Adrenal gland (tissue), 12 donors: ENCODE results near the gene TRPM5. TPM values are rescaled to one million over a fixed set of nuclear protein-coding genes. Genes with fewer than 3 reads are reported as not detected.
A peak's percentile ranks its signal among the peaks of the same experiment; 100 is the strongest.

Source experiments
- DNase-seq, 7 donors: peaks; one replicate each; pipeline ENCODE4 v3.0.0-alpha.2; 2019 to 2020
- H3K27ac ChIP-seq, 5 donors: fragments of 200-600 bp; sonication (generic) in 4 of 5; 1 replicate in 3 of 5; 2 replicates in 2 of 5; pipeline versions ENCODE4 v1.5.1 to v1.8.0; 2016 to 2020; ENCODE audit warnings: mild to moderate bottlenecking in 1 of 5
- H3K27me3 ChIP-seq: fragments of 200-600 bp; 2 replicates; pipeline ENCODE4 v1.8.0; 2021
- H3K36me3 ChIP-seq, 2 donors: fragments of 200-600 bp; replicated peaks in 1 of 2; 1 replicate in 1 of 2; 2 replicates in 1 of 2; pipeline versions ENCODE4 v1.5.1 to v1.8.0; 2018 to 2022
- H3K4me1 ChIP-seq, 2 donors: fragments of 200-600 bp; replicated peaks in 1 of 2; 1 replicate in 1 of 2; 2 replicates in 1 of 2; pipeline versions ENCODE4 v1.5.1 to v1.8.0; 2018 to 2021
- H3K4me3 ChIP-seq, 4 donors: fragments of 200-600 bp; sonication (generic) in 3 of 4; one replicate each; pipeline ENCODE4 v1.5.1; 2016 to 2018
- H3K9me3 ChIP-seq, 3 donors: fragments of 200-600 bp; sonication (generic) in 1 of 3; replicated peaks in 1 of 3; 1 replicate in 2 of 3; 2 replicates in 1 of 3; pipeline versions ENCODE4 v1.5.1 to v1.8.0; 2016 to 2021
- POLR2A ChIP-seq, 2 donors: fragments of 450-650 bp; IDR thresholded peaks; one replicate each; pipeline ENCODE4 v1.6.1; 2017; ENCODE audit warnings: antibody characterized with exemption in 2 of 2, mild to moderate bottlenecking in 2 of 2, moderate library complexity in 1 of 2
- WGBS, 4 donors: extraction: QIAGEN DNeasy Blood & Tissue Kit in 2 of 4; methylation state at CpG; one replicate each; pipeline versions ENCODE4 v1.1.5 to v1.1.7; 2013 to 2017; 5-methylcytosine and 5-hydroxymethylcytosine counted together
- intact Hi-C, 2 donors: fragments of 100-400 bp; cut with DNase I; formaldehyde crosslinking; loops; one replicate each; pipeline versions ENCODE4 v1.14.1 to v1.15.0; 2022 to 2023
- polyA plus RNA-seq, 3 donors: library from polyadenylated mRNA; stranded (reverse); fragments of 200-250 nt in 2 of 3; fragments of 350-450 nt in 1 of 3; fragmentation: Illumina TruSeq in 1 of 3; extraction: RNeasy Lipid Tissue Mini Kit (QIAGEN cat#74804) in 1 of 3; gene quantifications; one replicate each; pipeline ENCODE4 v1.2.3, GENCODE V29; 2013 to 2014
- total RNA-seq, 9 donors: library from RNA; depleted of rRNA in 4 of 9; stranded (reverse); fragments of >200 nt in 4 of 9; fragments of 120-200 nt in 1 of 9; fragmentation: NEBNext Ultra II Directional in 1 of 9; extraction: Animal tissue kit (Norgen Biotek cat#: 25700) in 1 of 9; gene quantifications; one replicate each; pipeline versions ENCODE4 v1.1.0 to v1.2.4, GENCODE V29; 2013 to 2023
- TF ChIP-seq, protein P1 (sequence below), 6 experiments: fragments of 450-650 bp in 4 of 6; fragments of 200-600 bp in 2 of 6; sonication (generic) in 1 of 6; IDR thresholded peaks; 1 replicate in 5 of 6; 2 replicates in 1 of 6; pipeline versions ENCODE4 v1.5.1 to v1.8.0; 2016 to 2021; ENCODE audit warnings: antibody characterized with exemption in 6 of 6, mild to moderate bottlenecking in 2 of 6, moderate library complexity in 1 of 6
- donor health status: healthy with polysubstance abuse.
- donor health status: Bipolar disorder and iron deficiency.
- donor health status: DM: yes; HTN: yes; CAD: no.
- donor health status: DM: no; HTN: no; CAD: no.
- donor health status: DM: no; HTN: no; CAD: no.
- donor health status: DM: yes; HTN: yes; CAD: no.

Gene TRPM5
- total and polyA plus RNA-seq, 12 donors = 0.11 to 7.4 (median 0.97) TPM; not detected in 1

DNA sequence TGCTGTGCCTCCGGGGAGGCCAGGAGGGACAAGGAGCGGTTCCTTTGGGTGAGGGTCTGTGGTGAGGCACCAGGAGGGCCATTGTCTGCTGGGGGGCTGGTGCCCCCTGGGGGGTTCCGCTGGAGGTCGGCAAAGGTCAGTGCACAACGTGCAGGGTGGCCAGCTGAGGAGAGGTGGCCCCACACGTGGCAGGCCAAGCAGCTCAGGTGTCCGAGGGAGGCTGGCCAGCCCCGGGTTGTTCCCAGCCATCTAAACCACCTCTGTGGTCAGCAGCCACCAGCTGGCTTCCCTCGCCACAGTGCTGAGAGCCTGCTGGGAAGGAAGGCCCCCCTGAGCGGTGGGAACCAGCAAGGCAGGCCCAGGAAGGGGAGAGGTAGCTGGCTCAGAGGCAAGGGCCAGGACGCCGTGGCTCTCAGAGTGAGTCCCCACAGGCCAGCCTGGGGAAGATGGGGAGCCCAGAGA is 39.5 kb downstream of the TRPM5 start:
- H3K27ac ChIP-seq = no peak overlapping the region
- peaks cover 11 to 12% of the 10 kb centered on the region in 2 donors for H3K4me1 ChIP-seq
- H3K4me3 ChIP-seq = no peak overlapping the region
- intact Hi-C loops = no loop called here
- H3K27me3 ChIP-seq = peaks cover 6% of the 10 kb centered on the region
- peaks cover 0 to 21% of the 10 kb centered on the region in 2 donors for H3K36me3 ChIP-seq
- WGBS, 4 donors = 58 to 65% (median 61%) methylated on average over 1 to 12 of the region's 12 CpGs
- no peaks in the 10 kb centered on the region for H3K9me3 ChIP-seq
- TF ChIP-seq, protein P1, sequence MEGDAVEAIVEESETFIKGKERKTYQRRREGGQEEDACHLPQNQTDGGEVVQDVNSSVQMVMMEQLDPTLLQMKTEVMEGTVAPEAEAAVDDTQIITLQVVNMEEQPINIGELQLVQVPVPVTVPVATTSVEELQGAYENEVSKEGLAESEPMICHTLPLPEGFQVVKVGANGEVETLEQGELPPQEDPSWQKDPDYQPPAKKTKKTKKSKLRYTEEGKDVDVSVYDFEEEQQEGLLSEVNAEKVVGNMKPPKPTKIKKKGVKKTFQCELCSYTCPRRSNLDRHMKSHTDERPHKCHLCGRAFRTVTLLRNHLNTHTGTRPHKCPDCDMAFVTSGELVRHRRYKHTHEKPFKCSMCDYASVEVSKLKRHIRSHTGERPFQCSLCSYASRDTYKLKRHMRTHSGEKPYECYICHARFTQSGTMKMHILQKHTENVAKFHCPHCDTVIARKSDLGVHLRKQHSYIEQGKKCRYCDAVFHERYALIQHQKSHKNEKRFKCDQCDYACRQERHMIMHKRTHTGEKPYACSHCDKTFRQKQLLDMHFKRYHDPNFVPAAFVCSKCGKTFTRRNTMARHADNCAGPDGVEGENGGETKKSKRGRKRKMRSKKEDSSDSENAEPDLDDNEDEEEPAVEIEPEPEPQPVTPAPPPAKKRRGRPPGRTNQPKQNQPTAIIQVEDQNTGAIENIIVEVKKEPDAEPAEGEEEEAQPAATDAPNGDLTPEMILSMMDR (IDR thresholded peaks at IDR 0.05) = no peak
- no peak for TF ChIP-seq POLR2A (IDR thresholded peaks at IDR 0.05)
- no peak for DNase-seq

DNA sequence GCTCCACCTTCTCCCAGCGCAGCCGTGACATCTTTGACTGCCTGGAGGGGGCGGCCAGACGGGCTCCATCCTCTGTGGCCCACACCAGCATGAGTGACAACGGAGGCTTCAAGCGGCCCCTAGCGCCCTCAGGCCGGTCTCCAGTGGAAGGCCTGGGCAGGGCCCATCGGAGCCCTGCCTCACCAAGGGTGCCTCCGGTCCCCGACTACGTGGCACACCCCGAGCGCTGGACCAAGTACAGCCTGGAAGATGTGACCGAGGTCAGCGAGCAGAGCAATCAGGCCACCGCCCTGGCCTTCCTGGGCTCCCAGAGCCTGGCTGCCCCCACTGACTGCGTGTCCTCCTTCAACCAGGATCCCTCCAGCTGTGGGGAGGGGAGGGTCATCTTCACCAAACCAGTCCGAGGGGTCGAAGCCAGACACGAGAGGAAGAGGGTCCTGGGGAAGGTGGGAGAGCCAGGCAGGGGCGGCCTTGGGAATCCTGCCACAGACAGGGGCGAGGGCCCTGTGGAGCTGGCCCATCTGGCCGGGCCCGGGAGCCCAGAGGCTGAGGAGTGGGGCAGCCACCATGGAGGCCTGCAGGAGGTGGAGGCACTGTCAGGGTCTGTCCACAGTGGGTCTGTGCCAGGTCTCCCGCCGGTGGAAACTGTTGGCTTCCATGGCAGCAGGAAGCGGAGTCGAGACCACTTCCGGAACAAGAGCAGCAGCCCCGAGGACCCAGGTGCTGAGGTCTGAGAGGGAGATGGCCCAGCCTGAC is 41.2 kb downstream of the TRPM5 start:
- H3K4me3 ChIP-seq = no peak overlapping the region
- no peak for DNase-seq
- peaks cover 19 to 22% of the 10 kb centered on the region in 2 donors for H3K4me1 ChIP-seq
- peaks cover 0 to 28% of the 10 kb centered on the region in 2 donors for H3K36me3 ChIP-seq
- H3K9me3 ChIP-seq = no peaks in the 10 kb centered on the region
- intact Hi-C loops = no loop called here
- 82 to 86% (median 84%) methylated on average over 15 to 31 of the region's 31 CpGs for WGBS, 4 donors
- no peak for TF ChIP-seq POLR2A (IDR thresholded peaks at IDR 0.05)
- TF ChIP-seq, protein P1 (IDR thresholded peaks at IDR 0.05) = no peak
- H3K27ac ChIP-seq = no peak overlapping the region
- no peaks in the 10 kb centered on the region for H3K27me3 ChIP-seq

DNA sequence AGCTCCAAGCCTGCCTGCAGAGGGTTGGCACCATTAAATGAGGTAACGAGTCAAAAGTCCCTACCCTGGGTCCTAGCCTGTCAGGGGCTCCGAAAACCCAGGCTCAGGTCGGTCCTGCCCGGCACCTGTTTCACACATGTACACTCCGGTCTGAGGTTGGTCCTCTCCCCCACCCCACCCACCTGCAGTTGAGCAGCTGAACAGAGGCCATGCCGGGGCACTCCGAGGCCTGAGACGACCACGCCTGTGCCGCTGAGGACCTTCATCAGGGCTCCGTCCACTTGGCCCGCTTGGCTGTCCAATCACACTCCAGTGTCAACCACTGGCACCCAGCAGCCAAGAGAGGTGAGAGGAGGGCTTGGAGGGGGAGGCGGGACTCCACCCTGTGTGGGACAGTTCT is 42.2 kb downstream of the TRPM5 start:
- intact Hi-C loops = no loop called here
- no peak for DNase-seq
- Histone ChIP-seq H3K4me1 (peaks cover 19 to 22% of the 10 kb centered on the region in 2 donors), H3K36me3 (peaks cover 0 to 37% of the 10 kb centered on the region in 2 donors), H3K27ac (no peak overlapping the region), H3K9me3 (no peaks in the 10 kb centered on the region), H3K4me3 (no peak overlapping the region), H3K27me3 (no peaks in the 10 kb centered on the region)
- 63 to 86% (median 85%) methylated on average over 2 to 13 of the region's 13 CpGs for WGBS, 4 donors
- TF ChIP-seq, protein P1 (IDR thresholded peaks at IDR 0.05) = no peak
- no peak for TF ChIP-seq POLR2A (IDR thresholded peaks at IDR 0.05)

DNA sequence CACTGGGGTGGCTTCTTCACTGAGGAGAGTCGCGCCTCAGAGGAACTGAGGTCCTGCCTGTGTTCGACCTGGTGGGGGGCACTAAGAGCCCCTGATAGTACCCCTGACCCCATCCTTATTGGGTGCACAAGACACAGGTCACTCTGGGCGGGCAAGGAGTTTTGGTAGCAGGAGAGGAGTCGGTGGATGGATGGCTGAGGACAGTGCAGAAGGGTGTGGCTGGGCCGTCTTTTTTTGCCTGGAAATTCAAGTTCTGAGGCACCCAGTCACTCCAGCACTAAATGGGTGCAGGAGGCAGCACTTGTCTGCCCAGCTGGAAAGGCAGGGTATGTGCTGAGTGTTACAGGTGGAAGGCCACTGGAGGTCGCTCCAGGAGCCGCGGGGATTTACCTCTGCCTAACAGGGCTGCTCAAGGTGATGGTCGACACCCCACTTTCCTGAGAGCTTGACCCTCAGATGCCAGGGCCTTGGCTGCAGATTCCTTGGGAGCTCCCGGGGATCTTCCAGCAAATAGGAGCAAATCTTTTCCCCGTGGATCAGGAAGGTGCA is 42.8 kb downstream of the TRPM5 start:
- H3K36me3 ChIP-seq = peaks cover 0 to 43% of the 10 kb centered on the region in 2 donors
- intact Hi-C loops = no loop called here

More for the DNA sequence above, 42.8 kb downstream of the TRPM5 start:
- 17 to 34% (median 28%) methylated on average over 7 to 12 of the region's 12 CpGs for WGBS, 4 donors
- H3K4me3 ChIP-seq = peak overlapping the region; percentile 37 to 99 (median 87)
- no peaks in the 10 kb centered on the region for H3K27me3 ChIP-seq
- peak overlapping the region in 3 of 5 donors; percentile 80 to 100 (median 89) for H3K27ac ChIP-seq
- DNase-seq = no peak
- no peaks in the 10 kb centered on the region for H3K9me3 ChIP-seq
- TF ChIP-seq, protein P1 (IDR thresholded peaks at IDR 0.05) = no peak
- H3K4me1 ChIP-seq = peaks cover 19 to 22% of the 10 kb centered on the region in 2 donors
